Kidney tubule cell (primary cell): ENCODE results near the gene ZNF74.

Experiments
- DNase-seq: peaks from one replicate; pipeline ENCODE4 v3.0.0-alpha.2; 2018; ENCODE audit warnings: low spot score

The ZNF74 gene

GRCh38 chr22:20433191-20433590 lies 39.2 kb downstream of the ZNF74 start:
- DNase-seq: no peak

DNA sequence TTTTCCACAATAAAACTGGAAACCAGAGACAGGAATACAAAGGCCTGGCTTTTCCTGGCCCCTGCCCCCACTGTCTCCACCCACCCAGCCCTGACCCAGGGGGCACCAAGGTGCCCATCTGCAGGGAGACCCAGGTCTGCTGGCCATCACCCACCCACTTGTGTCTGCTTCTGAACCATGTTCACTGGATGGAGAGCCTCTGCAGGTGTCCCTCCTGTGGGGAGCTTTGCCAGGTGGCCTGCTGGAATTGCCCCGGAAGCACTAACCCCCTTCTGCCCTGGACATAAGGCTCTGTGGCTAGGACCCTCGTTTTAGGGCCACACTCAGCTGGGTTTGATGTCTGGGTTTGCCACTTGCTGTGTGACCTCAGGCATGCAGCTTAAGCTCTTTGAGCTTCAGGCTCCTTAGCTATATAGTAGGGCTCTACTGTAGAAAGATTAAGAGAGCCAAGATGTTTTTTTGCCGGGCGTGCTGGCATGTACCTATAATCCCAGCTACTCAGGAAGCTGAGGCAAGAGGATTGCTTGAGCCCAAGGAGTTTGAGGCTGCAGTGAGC lies 39.8 kb downstream of the ZNF74 start:
- DNase-seq: no peak

GRCh38 chr22:20434264-20434751 lies 40.4 kb downstream of the ZNF74 start:
- no peak for DNase-seq

- DNase-seq: no peak
Measured at GRCh38 chr22:20434773-20435172, 40.8 kb downstream of the ZNF74 start.

GRCh38 chr22:20435436-20436306 lies 41.7 kb downstream of the ZNF74 start:
- no peak for DNase-seq

- no peak for DNase-seq
Measured at GRCh38 chr22:20436307-20436767, 42.4 kb downstream of the ZNF74 start.

- DNase-seq: peak; percentile 9
Measured at GRCh38 chr22:20436768-20437612, 43.0 kb downstream of the ZNF74 start.

- peak; percentile 19 for DNase-seq
Measured at GRCh38 chr22:20437613-20438426, 43.9 kb downstream of the ZNF74 start, which contains the start of gene SCARF2. TSS of gene SCARF2 (minus strand) at chr22:20437825. CDS start at chr22:20437754, 71 bp downstream.

DNA sequence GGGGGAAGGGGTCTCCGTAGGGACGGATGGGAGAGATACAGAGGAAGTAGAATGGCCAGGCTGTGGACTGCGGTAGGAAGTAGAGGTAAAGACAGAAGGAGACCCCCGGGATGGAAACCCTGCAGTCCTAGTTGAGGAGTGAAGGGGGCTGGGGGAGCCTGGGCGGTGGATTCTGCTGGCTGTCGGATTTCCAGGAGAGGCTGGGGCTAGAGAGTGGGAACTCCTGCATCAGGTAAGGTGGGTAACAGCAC lies 44.4 kb downstream of the ZNF74 start:
- no peak for DNase-seq

GRCh38 chr22:20438678-20439492 lies 44.9 kb downstream of the ZNF74 start:
- DNase-seq: no peak

DNA sequence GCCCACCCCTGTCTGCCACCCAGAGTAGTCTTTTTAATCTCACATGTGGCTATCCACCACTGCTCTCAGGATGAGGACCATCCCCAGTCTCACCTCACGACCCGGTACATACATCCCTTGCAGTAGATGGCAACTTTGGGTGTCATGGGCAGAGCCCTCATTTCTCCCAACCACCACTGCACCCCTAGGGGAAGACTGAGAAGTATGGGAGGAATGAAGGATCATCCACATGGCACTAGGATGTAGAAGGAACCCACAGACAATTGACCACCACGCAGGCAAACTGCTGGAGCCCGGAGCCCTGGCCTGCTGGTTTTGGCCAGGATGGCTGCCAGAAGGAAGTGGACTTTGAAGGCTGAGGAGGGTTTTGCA lies 45.6 kb downstream of the ZNF74 start:
- DNase-seq: no peak

GRCh38 chr22:20439928-20440575 lies 46.1 kb downstream of the ZNF74 start:
- no peak for DNase-seq

- DNase-seq: no peak
Measured at GRCh38 chr22:20440637-20441591, 47.0 kb downstream of the ZNF74 start.

DNA sequence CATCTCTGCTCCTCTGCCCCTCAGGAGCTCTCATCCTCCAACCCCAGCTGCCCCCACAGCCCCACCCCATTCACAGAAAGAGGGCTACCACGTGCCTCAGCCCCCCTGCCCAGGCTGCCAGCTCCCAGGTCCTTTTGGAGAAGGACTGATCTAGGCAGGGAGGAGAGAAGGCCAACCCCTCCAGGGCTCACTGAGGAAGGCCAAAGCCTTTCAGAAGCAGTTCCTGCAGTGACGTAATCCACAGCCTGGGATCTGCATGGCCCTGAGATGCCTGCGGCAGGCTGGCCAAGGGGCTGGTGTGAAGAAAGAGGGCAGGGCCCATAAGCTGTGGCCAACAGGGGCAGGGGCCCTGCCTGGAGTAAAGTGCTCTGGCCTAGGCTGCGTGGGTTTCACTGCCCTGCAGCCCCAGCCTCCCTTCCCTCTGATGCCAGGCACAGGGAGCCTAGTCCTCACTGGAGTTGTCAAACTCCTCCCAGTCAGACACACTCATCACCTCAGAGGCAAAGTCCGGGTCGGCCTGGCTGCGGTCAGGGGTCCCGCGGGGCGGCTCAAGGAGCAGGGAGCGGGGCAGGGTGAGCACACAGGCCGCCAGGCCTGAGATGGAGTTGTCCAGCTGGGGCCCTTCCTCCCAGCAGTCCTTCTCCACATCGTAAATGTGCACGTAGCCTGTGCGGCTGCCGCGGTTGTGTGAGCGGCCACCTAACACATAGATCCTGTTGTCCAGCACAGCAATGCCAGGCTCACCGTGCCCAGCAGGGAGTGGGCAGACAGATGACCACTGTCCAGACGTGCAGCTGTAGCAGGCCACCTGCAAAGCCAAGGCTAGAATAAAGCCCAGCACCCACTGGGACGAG lies 47.9 kb downstream of the ZNF74 start:
- DNase-seq: no peak

GRCh38 chr22:20442485-20443284 lies 48.7 kb downstream of the ZNF74 start:
- no peak for DNase-seq

DNA sequence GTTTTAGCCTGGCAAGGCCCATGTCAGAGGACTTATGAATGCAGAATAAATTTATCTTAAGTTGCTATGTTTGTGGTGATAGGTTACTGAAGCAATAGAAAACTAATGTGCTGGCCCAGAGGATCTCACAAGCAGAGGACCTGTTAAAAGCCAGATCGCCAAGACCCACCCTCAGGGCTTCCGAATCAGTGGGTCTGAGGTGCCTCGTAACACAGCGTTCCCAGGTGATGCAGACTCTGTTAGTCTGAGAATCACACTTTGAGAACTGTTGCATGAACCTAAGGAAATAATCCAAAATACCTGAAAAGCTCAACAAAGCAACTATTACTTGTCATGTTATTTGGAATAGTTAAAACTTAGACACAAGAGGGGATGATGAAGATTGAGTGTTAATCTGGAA lies 50.4 kb downstream of the ZNF74 start:
- no peak for DNase-seq

GRCh38 chr22:20446383-20446970 lies 52.5 kb downstream of the ZNF74 start:
- no peak for DNase-seq
